Prostate gland (tissue), 2 donors: ENCODE measurements around the gene TLR2. TPM values are rescaled to one million over a fixed set of nuclear protein-coding genes. Genes with fewer than 3 reads are reported as not detected.

Source experiments
- DNase-seq: peaks from one replicate; pipeline ENCODE4 v3.0.0-alpha.2; 2019; ENCODE audit warnings: low spot score
- H3K27ac ChIP-seq, 2 donors: fragments of 200-600 bp; sonication (generic); 2 replicates each; pipeline ENCODE4 v1.5.1; 2017 to 2019
- H3K27me3 ChIP-seq: fragments of 200-600 bp; sonication (generic); replicated peaks from 2 replicates; pipeline ENCODE4 v1.5.1; 2019; ENCODE audit not compliant: insufficient read depth
- H3K36me3 ChIP-seq, 2 donors: fragments of 200-600 bp; sonication (generic); 1 replicate in 1 of 2; 2 replicates in 1 of 2; pipeline versions ENCODE4 v1.5.1 to v1.8.1; 2017 to 2019
- H3K4me1 ChIP-seq: fragments of 200-600 bp; sonication (generic); replicated peaks from 2 replicates; pipeline ENCODE4 v1.5.1; 2019
- H3K4me3 ChIP-seq, 2 donors: fragments of 200-600 bp; sonication (generic); 2 replicates each; pipeline ENCODE4 v1.5.1; 2017 to 2019
- H3K9me3 ChIP-seq: fragments of 200-600 bp; sonication (generic); 2 replicates; pipeline ENCODE4 v1.5.1; 2017
- CTCF ChIP-seq, 4 experiments: fragments of 200-600 bp in 2 of 4; fragments of 450-650 bp in 2 of 4; sonication (generic) in 2 of 4; IDR thresholded peaks; 1 replicate in 3 of 4; 2 replicates in 1 of 4; pipeline ENCODE4 v1.5.1; 2016 to 2019; ENCODE audit warnings: antibody characterized with exemption in 4 of 4, mild to moderate bottlenecking in 2 of 4, moderate library complexity in 2 of 4
- POLR2A ChIP-seq: fragments of 450-650 bp; IDR thresholded peaks from one replicate; pipeline ENCODE4 v1.6.1; 2016; ENCODE audit warnings: antibody characterized with exemption, mild to moderate bottlenecking
- POLR2AphosphoS5 ChIP-seq: sonication (generic); formaldehyde crosslinking; IDR thresholded peaks from one replicate; pipeline ENCODE4 v1.6.1; 2017; ENCODE audit warnings: antibody characterized with exemption
- WGBS: methylation state at CpG from one replicate; pipeline ENCODE4 v1.1.5; 2018; 5-methylcytosine and 5-hydroxymethylcytosine counted together
- intact Hi-C: fragments of 100-400 bp; cut with DNase I; formaldehyde crosslinking; loops from one replicate; pipeline ENCODE4 v1.14.2; 2022
- total RNA-seq, 2 donors: library from RNA; depleted of rRNA; stranded (reverse); fragments of >200 nt; gene quantifications; one replicate each; pipeline ENCODE4 v1.1.0, GENCODE V29; 2016

Gene TLR2
- total RNA-seq, 2 donors from 2014 or later: 5.5 to 8.9 TPM

GRCh38 chr4:153710681-153711080 is 26.6 kb downstream of the TLR2 start:
- DNase-seq: no peak
- Histone ChIP-seq H3K4me3 (no peak overlapping the region), H3K27me3 (no peaks in the 10 kb centered on the region), H3K9me3 (no peaks in the 10 kb centered on the region), H3K4me1 (no peaks in the 10 kb centered on the region), H3K36me3 (no peaks in the 10 kb centered on the region), H3K27ac (no peak overlapping the region)
- 67% methylated on average over 1 of the region's 1 CpG for WGBS
- TF ChIP-seq POLR2AphosphoS5 (no peak), POLR2A (no peak), CTCF (IDR thresholded peaks at IDR 0.05) (no peak)
- intact Hi-C loops: no loop called here

GRCh38 chr4:153713866-153714646 is 30.0 kb downstream of the TLR2 start:
- DNase-seq: no peak
- intact Hi-C loops: no loop called here
- Histone ChIP-seq H3K27me3 (no peaks in the 10 kb centered on the region), H3K9me3 (no peaks in the 10 kb centered on the region), H3K4me3 (no peak overlapping the region), H3K36me3 (no peaks in the 10 kb centered on the region), H3K27ac (no peak overlapping the region), H3K4me1 (no peaks in the 10 kb centered on the region)
- TF ChIP-seq CTCF (IDR thresholded peaks at IDR 0.05) (no peak), POLR2A (no peak), POLR2AphosphoS5 (no peak)
- WGBS: 75% methylated on average over 2 of the region's 2 CpGs

GRCh38 chr4:153722036-153722435 is 38.0 kb downstream of the TLR2 start:
- Histone ChIP-seq H3K4me3 (no peak overlapping the region), H3K36me3 (no peaks in the 10 kb centered on the region), H3K4me1 (no peaks in the 10 kb centered on the region), H3K27me3 (no peaks in the 10 kb centered on the region), H3K9me3 (no peaks in the 10 kb centered on the region), H3K27ac (no peak overlapping the region)
- 71% methylated on average over 1 of the region's 1 CpG for WGBS
- intact Hi-C loops: no loop called here
- no peak for DNase-seq
- no peak for TF ChIP-seq POLR2AphosphoS5

- no peaks in the 10 kb centered on the region for H3K4me1 ChIP-seq
- intact Hi-C loops: no loop called here
Observed at GRCh38 chr4:153724606-153725005, 40.5 kb downstream of the TLR2 start.

GRCh38 chr4:153725136-153725830 is 41.2 kb downstream of the TLR2 start:
- 94% methylated on average over 5 of the region's 5 CpGs for WGBS
- Histone ChIP-seq H3K27ac (no peak overlapping the region), H3K27me3 (no peaks in the 10 kb centered on the region), H3K4me1 (no peaks in the 10 kb centered on the region), H3K9me3 (no peaks in the 10 kb centered on the region), H3K36me3 (no peaks in the 10 kb centered on the region), H3K4me3 (no peak overlapping the region)
- intact Hi-C loops: no loop called here
- DNase-seq: no peak
- no peak for TF ChIP-seq POLR2AphosphoS5
- TF ChIP-seq CTCF (IDR thresholded peaks at IDR 0.05): no peak
- TF ChIP-seq POLR2A: no peak

More at GRCh38 chr4:153724606-153725005, 40.5 kb downstream of the TLR2 start:
- no peaks in the 10 kb centered on the region for H3K36me3 ChIP-seq
- no peak overlapping the region for H3K27ac ChIP-seq
- no peak for DNase-seq
- 76% methylated on average over 5 of the region's 5 CpGs for WGBS
- H3K4me3 ChIP-seq: no peak overlapping the region
- TF ChIP-seq POLR2AphosphoS5 (no peak), CTCF (IDR thresholded peaks at IDR 0.05) (no peak)
- H3K27me3 ChIP-seq: no peaks in the 10 kb centered on the region
- no peaks in the 10 kb centered on the region for H3K9me3 ChIP-seq
